AG04450 (cell line): ENCODE measurements around the gene HMX1. TPM values are rescaled to one million over a fixed set of nuclear protein-coding genes. Genes with fewer than 3 reads are reported as not detected.

Experiments
- CTCF ChIA-PET: fragments of 300-600, 350-600 bp; formaldehyde crosslinking; extraction: SDS; loops from one replicate; lab custom pipeline; 2022; ENCODE audit warnings: antibody characterized with exemption, inconsistent platforms; lab: Charles Lee
- POLR2A ChIA-PET: fragments of 350-600 bp; formaldehyde crosslinking; extraction: SDS; loops from one replicate; lab custom pipeline; 2021; ENCODE audit warnings: antibody characterized with exemption, inconsistent platforms; lab: Yijun Ruan, JAX
- DNase-seq: peaks from one replicate; pipeline ENCODE4 v3.0.0-alpha.2; 2011; ENCODE audit warnings: low read depth, low spot score
- H3K27ac ChIP-seq: one replicate; pipeline ENCODE4 v1.5.1; 2012; ENCODE audit warnings: low read depth, low read length, control low read depth
- H3K27me3 ChIP-seq: one replicate; pipeline ENCODE4 v1.6.0; 2012; ENCODE audit warnings: low read length; ENCODE audit not compliant: control insufficient read depth, insufficient read depth
- H3K4me3 ChIP-seq: 2 replicates; pipeline ENCODE4 v1.5.1; 2011; ENCODE audit warnings: mild to moderate bottlenecking, low read depth, low read length, control low read depth
- H3K9me3 ChIP-seq: 2 replicates; pipeline ENCODE4 v1.5.1; 2012; ENCODE audit warnings: low read length; ENCODE audit not compliant: control insufficient read depth, insufficient read depth
- CTCF ChIP-seq: IDR thresholded peaks from 2 replicates; pipeline ENCODE4 v1.5.1; 2011; ENCODE audit warnings: low read depth, low read length, control low read depth, inconsistent platforms
- polyA plus RNA-seq: library from polyadenylated mRNA; depleted of rRNA; stranded (reverse); fragments of >200 nt; gene quantifications from 2 replicates; pipeline ENCODE4 v1.2.3, GENCODE V29; 2011

Gene HMX1
- polyA plus RNA-seq, 1 experiment: not detected

- no peaks in the 10 kb centered on the region for H3K27me3 ChIP-seq
- H3K9me3 ChIP-seq: peaks cover 44% of the 10 kb centered on the region
- ChIA-PET CTCF (interaction anchor here (0.6 kb wide), 1 partner anchor 767 kb away, joined by 3 read pairs; no protein-coding TSS in a partner anchor), POLR2A (no interaction called here)
- TF ChIP-seq CTCF: no peak
- H3K27ac ChIP-seq: no peak overlapping the region
- DNase-seq: no peak
- H3K4me3 ChIP-seq: no peak overlapping the region
Observed at GRCh38 chr4:8912506-8912905, 40.9 kb upstream of the HMX1 start.

- Histone ChIP-seq H3K4me3 (no peak overlapping the region), H3K27ac (no peak overlapping the region), H3K27me3 (no peaks in the 10 kb centered on the region), H3K9me3 (peaks cover 48% of the 10 kb centered on the region)
- no peak for DNase-seq
- CTCF ChIA-PET: interaction anchor here (0.6 kb wide), 1 partner anchor 767 kb away, joined by 3 read pairs; no protein-coding TSS in a partner anchor
- TF ChIP-seq CTCF: no peak
- POLR2A ChIA-PET: no interaction called here
Observed at GRCh38 chr4:8912089-8912455, 40.4 kb upstream of the HMX1 start.

GRCh38 chr4:8911316-8912088 is 39.9 kb upstream of the HMX1 start:
- no peak overlapping the region for H3K27ac ChIP-seq
- H3K27me3 ChIP-seq: no peaks in the 10 kb centered on the region
- no peak for TF ChIP-seq CTCF
- peaks cover 54% of the 10 kb centered on the region for H3K9me3 ChIP-seq
- no peak for DNase-seq
- H3K4me3 ChIP-seq: no peak overlapping the region
- POLR2A ChIA-PET: no interaction called here
- CTCF ChIA-PET: no interaction called here

GRCh38 chr4:8910822-8911315 is 39.2 kb upstream of the HMX1 start:
- H3K9me3 ChIP-seq: peaks cover 60% of the 10 kb centered on the region
- H3K27ac ChIP-seq: no peak overlapping the region
- ChIA-PET POLR2A (no interaction called here), CTCF (no interaction called here)
- H3K4me3 ChIP-seq: no peak overlapping the region
- no peak for DNase-seq
- H3K27me3 ChIP-seq: no peaks in the 10 kb centered on the region
- no peak for TF ChIP-seq CTCF

- Histone ChIP-seq H3K27ac (no peak overlapping the region), H3K4me3 (no peak overlapping the region), H3K27me3 (no peaks in the 10 kb centered on the region), H3K9me3 (peaks cover 67% of the 10 kb centered on the region)
- no peak for TF ChIP-seq CTCF
- ChIA-PET CTCF (no interaction called here), POLR2A (no interaction called here)
- no peak for DNase-seq
Observed at GRCh38 chr4:8910100-8910821, 38.6 kb upstream of the HMX1 start.
